K562 (cell line): ENCODE data around the gene TSTD1. TPM values are rescaled to one million over a fixed set of nuclear protein-coding genes. Genes with fewer than 3 reads are reported as not detected.
"Not testable (repeated sequence)": the region's sequence is repeated elsewhere in the genome, so short reads cannot be mapped to it uniquely, and the experiment has no call there.

Source experiments
- ATAC-seq: fragments of 200-7000 bp; cut with Tn5 transposase; 3 replicates; pipeline ENCODE4 v1.9.1; 2020; ENCODE audit warnings: moderate library complexity
- BruUV-seq: library from RNA; stranded (reverse); fragments of 400-500 nt; replicated peaks from 2 replicates; lab custom pipeline; 2021; lab: Mats Ljungman, UMichigan
- CTCF ChIA-PET: fragments of 300-600 bp; formaldehyde crosslinking; extraction: SDS; loops from one replicate; lab custom pipeline; 2021; ENCODE audit warnings: low intra/inter-chr PET ratio; lab: Yijun Ruan, JAX
- POLR2A ChIA-PET: fragments of 300-600, 350-650 bp; sonication (Branson Sonifier 250); formaldehyde crosslinking; extraction: SDS; loops from one replicate; lab custom pipeline; 2021; ENCODE audit warnings: antibody characterized with exemption, inconsistent platforms; lab: Yijun Ruan, JAX
- DNase-seq, 4 experiments: peaks; one replicate each; pipeline versions ENCODE4 v3.0.0 to v3.0.0-alpha.2; 2011 to 2018; ENCODE audit warnings: low spot score in 3 of 4, mixed read lengths in 3 of 4; ENCODE audit errors: extremely low read depth in 1 of 4
- FAIRE-seq: peaks from 2 replicates; lab custom pipeline; 2011; peaks lifted over from hg19 to GRCh38; lab: Jason Lieb, UNC
- H2AFZ ChIP-seq: 2 replicates; pipeline ENCODE4 v1.6.0; 2011; ENCODE audit warnings: low read depth, low read length, control low read depth, inconsistent platforms
- H3K27ac ChIP-seq: fragments of 200-600 bp; 3 replicates; pipeline ENCODE4 v1.8.0; 2011; ENCODE audit warnings: low read depth, mild to moderate bottlenecking, control low read depth, inconsistent platforms, low read length, moderate library complexity, mixed read lengths; ENCODE audit errors: extremely low read depth
- H3K27me3 ChIP-seq, 2 experiments: fragments of 300-600 bp in 1 of 2; 2 replicates in 1 of 2; 3 replicates in 1 of 2; pipeline versions ENCODE4 v1.6.0 to v1.8.0; 2011; ENCODE audit warnings: inconsistent platforms in 2 of 2, low read length in 2 of 2, mild to moderate bottlenecking in 1 of 2, mixed read lengths in 1 of 2, moderate library complexity in 1 of 2; ENCODE audit not compliant: control insufficient read depth in 2 of 2, insufficient read depth in 2 of 2
- H3K36me3 ChIP-seq: fragments of 300-600 bp; 3 replicates; pipeline ENCODE4 v1.8.0; 2011; ENCODE audit warnings: mild to moderate bottlenecking, low read length, inconsistent platforms; ENCODE audit not compliant: control insufficient read depth, insufficient read depth
- H3K4me1 ChIP-seq, 2 experiments: fragments of 200-600 bp in 1 of 2; replicated peaks in 1 of 2; 2 replicates in 1 of 2; 3 replicates in 1 of 2; pipeline versions ENCODE4 v1.5.1 to v1.8.0; 2011; ENCODE audit warnings: inconsistent platforms in 2 of 2, low read length in 2 of 2, mild to moderate bottlenecking in 1 of 2, mixed read lengths in 1 of 2, moderate library complexity in 1 of 2; ENCODE audit not compliant: control insufficient read depth in 2 of 2, insufficient read depth in 2 of 2
- H3K4me2 ChIP-seq: 2 replicates; pipeline ENCODE4 v1.6.1; 2011; ENCODE audit warnings: low read length, control low read depth, inconsistent platforms, mixed read lengths; ENCODE audit not compliant: insufficient read depth
- H3K4me3 ChIP-seq: fragments of 200-600 bp; sonication (generic), shearing (Covaris generic); 2 replicates; pipeline ENCODE4 v1.5.1; 2016; ENCODE audit warnings: control low read depth, inconsistent platforms
- H3K79me2 ChIP-seq: fragments of 200-600 bp; 3 replicates; pipeline ENCODE4 v1.8.0; 2011; ENCODE audit warnings: low read length, inconsistent platforms; ENCODE audit not compliant: control insufficient read depth, insufficient read depth
- H3K9ac ChIP-seq, 2 experiments: 2 replicates each; pipeline versions ENCODE4 v1.6.0 to v1.6.1; 2011; ENCODE audit warnings: low read depth in 2 of 2, low read length in 2 of 2, control low read depth in 1 of 2, inconsistent platforms in 1 of 2, mild to moderate bottlenecking in 1 of 2, mixed read lengths in 1 of 2; ENCODE audit not compliant: insufficient read depth in 1 of 2
- H3K9me1 ChIP-seq: one replicate; pipeline ENCODE4 v1.6.0; 2011; ENCODE audit warnings: inconsistent platforms, mild to moderate bottlenecking, low read length, moderate library complexity; ENCODE audit not compliant: control insufficient read depth, insufficient read depth
- H3K9me3 ChIP-seq: replicated peaks from 2 replicates; pipeline ENCODE4 v1.5.1; 2011; ENCODE audit warnings: low read depth, low read length, inconsistent platforms; ENCODE audit not compliant: control insufficient read depth, insufficient read depth
- H4K20me1 ChIP-seq: replicated peaks from 2 replicates; pipeline ENCODE4 v1.6.1; 2011; ENCODE audit warnings: low read length, inconsistent platforms, mixed read lengths; ENCODE audit not compliant: control insufficient read depth, insufficient read depth
- WGBS: fragments of 100-300 bp; shearing (Covaris generic); methylation state at CpG from one replicate; pipeline ENCODE4 v1.1.6; 2016; ENCODE audit warnings: low coverage, mixed read lengths; ENCODE audit not compliant: insufficient coverage; ENCODE audit errors: missing lambda C conversion rate; 5-methylcytosine and 5-hydroxymethylcytosine counted together
- in situ Hi-C: fragments of 300-500 bp; cut with MboI; formaldehyde crosslinking; loops from 4 replicates; pipeline ENCODE4 v1.15.0; 2018; ENCODE audit warnings: inconsistent platforms, mixed read lengths
- intact Hi-C: fragments of 100-400 bp; cut with micrococcal nuclease; formaldehyde crosslinking; loops from 2 replicates; pipeline ENCODE4 v1.14.2; 2022
- polyA plus RNA-seq, 8 experiments: library from polyadenylated mRNA; depleted of rRNA in 4 of 8; stranded (reverse) in 5 of 8; unstranded in 3 of 8; fragments of >200 nt; fragmentation: Nextera tagmentation in 2 of 8; fragmentation: Illumina TruSeq in 1 of 8; extraction: Ambion mirVana in 2 of 8; extraction: Trizol in 1 of 8; gene quantifications; 2 replicates each; pipeline versions ENCODE4 v1.2.1 to v1.2.3, GENCODE V29; 2011 to 2014; ENCODE audit warnings: inconsistent platforms in 1 of 8, missing spikeins in 1 of 8
- total RNA-seq, 7 experiments: library from RNA; depleted of rRNA in 6 of 7; stranded (reverse); fragments of >200 nt in 6 of 7; fragmentation: Illumina TruSeq in 2 of 7; extraction: Trizol in 2 of 7; gene quantifications; 2 replicates each; pipeline versions ENCODE4 v1.2.1 to v1.2.3, GENCODE V29; 2011 to 2021; ENCODE audit warnings: low replicate concordance in 1 of 7

Gene TSTD1
- total and polyA plus RNA-seq, 9 of the 15 experiments (the other 6 are each of a cell fraction or from before 2014, with no cell fraction given), result 0.23 to 0.53 TPM; not detected in 7

GRCh38 chr1:161065681-161066080, 26.9 kb upstream of the TSTD1 start:
- in situ Hi-C loops, H3K4me2 ChIP-seq, H3K27ac ChIP-seq, H3K4me3 ChIP-seq, BruUV-seq, H3K27me3 ChIP-seq, DNase-seq, H3K79me2 ChIP-seq, H3K9ac ChIP-seq, H2AFZ ChIP-seq, intact Hi-C loops, H3K36me3 ChIP-seq, FAIRE-seq, H3K9me1 ChIP-seq, ATAC-seq, H3K9me3 ChIP-seq, H4K20me1 ChIP-seq: not testable (repeated sequence)
- H3K4me1 ChIP-seq, result peaks cover 7 to 18% of the 10 kb centered on the region in 2 experiments; a peak in 4 of 5 replicates
- CTCF ChIA-PET, result interaction anchor here (0.6 kb wide), 1 partner anchor 58 kb away, joined by 4 read pairs; no protein-coding TSS in a partner anchor
- WGBS, result 50% methylated on average over 7 of the region's 7 CpGs
- POLR2A ChIA-PET, result interaction anchor here (1.6 to 2.2 kb wide), 2 partner anchors 13 to 20 kb away, joined by 4 to 11 read pairs; partner anchors contain the start of gene USF1

- H3K27me3 ChIP-seq, H3K9me3 ChIP-seq, FAIRE-seq, DNase-seq, H3K79me2 ChIP-seq, H3K9me1 ChIP-seq, H3K9ac ChIP-seq, H3K4me2 ChIP-seq, H3K36me3 ChIP-seq, H4K20me1 ChIP-seq, BruUV-seq, H3K4me3 ChIP-seq, in situ Hi-C loops, CTCF ChIA-PET, H3K27ac ChIP-seq, H2AFZ ChIP-seq, ATAC-seq, intact Hi-C loops: not testable (repeated sequence)
- 4% methylated on average over 6 of the region's 6 CpGs for WGBS
- H3K4me1 ChIP-seq, result peaks cover 0 to 18% of the 10 kb centered on the region in 2 experiments
- POLR2A ChIA-PET, result interaction anchor here (2.2 kb wide), 1 partner anchor 18 kb away, joined by 11 read pairs; the partner anchor contains the start of gene USF1
These were observed 25.2 kb upstream of the TSTD1 start for GRCh38 chr1:161063936-161064335.
